ENCODE measurements around the gene BAG2.

BAG2 gene

DNA sequence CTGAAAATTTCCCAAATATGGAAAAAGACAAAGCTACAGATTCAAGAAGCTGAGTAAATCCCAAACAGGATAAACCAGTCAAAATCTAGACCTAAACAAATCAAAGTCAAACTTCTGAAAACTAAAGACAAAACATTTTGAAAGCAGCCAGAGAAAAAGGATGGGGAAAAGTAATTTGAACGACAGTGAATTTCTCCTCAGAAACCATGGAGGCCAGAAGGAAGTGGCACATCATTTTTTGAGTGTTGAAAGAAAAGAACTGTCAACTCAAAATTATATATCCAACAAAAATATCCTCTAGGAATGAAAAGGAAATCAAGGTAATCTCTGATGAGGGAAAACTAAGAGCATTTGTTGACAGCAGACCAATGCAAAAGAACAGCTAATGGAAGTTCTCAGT lies 43.1 kb downstream of the BAG2 start:
- no peak for DNase-seq (ENCODE audit: low read depth)
- H3K4me3 ChIP-seq (ENCODE audit: control insufficient read depth, low read depth, low read length) = no peak overlapping the region
- no peak for TF ChIP-seq CTCF (conservative IDR thresholded peaks at IDR 0.05; ENCODE audit: control insufficient read depth, insufficient read depth, low read depth, low read length)

- TF ChIP-seq CTCF (conservative IDR thresholded peaks at IDR 0.05; ENCODE audit: control insufficient read depth, insufficient read depth, low read depth, low read length) = no peak
- no peak overlapping the region for H3K4me3 ChIP-seq (ENCODE audit: control insufficient read depth, low read depth, low read length)
- peak; percentile 59 for DNase-seq (ENCODE audit: low read depth)
Measured at GRCh38 chr6:57216235-57217101, 44.3 kb downstream of the BAG2 start.

GRCh38 chr6:57217270-57217669 lies 45.1 kb downstream of the BAG2 start:
- DNase-seq (ENCODE audit: low read depth) = no peak
- no peak for TF ChIP-seq CTCF (conservative IDR thresholded peaks at IDR 0.05; ENCODE audit: control insufficient read depth, insufficient read depth, low read depth, low read length)
- no peak overlapping the region for H3K4me3 ChIP-seq (ENCODE audit: control insufficient read depth, low read depth, low read length)

DNA sequence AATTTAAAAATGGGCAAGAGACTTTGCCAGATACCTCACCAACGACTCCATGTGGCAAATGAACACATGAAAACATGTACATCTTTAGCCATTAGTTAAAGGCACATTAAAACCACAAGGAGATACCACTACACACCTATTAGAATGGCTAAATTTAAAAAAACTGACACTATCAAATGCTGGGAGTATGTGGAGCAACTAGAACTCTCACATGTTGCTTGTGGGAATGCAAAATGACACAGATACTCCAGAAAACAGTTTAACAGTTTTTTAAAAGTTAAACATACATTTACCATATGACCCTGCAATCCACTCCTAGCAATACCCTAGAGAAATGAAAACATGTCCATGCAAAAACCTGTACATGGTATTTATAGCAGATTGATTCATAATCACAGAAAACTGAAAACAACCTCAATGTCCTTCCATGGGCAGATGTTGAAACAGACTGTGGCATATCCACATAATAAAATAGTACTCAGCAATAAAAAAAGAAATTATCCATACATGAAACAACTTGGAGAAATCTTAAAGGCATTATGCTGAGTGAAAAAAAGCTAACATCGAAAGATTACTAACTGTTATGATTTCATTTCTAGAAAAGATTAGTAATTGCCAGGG lies 48.1 kb downstream of the BAG2 start:
- no peak for TF ChIP-seq CTCF (conservative IDR thresholded peaks at IDR 0.05; ENCODE audit: control insufficient read depth, insufficient read depth, low read depth, low read length)
- H3K4me3 ChIP-seq (ENCODE audit: control insufficient read depth, low read depth, low read length) = peak overlapping the region; percentile 92

GRCh38 chr6:57221191-57221935 lies 49.2 kb downstream of the BAG2 start:
- no peak for TF ChIP-seq CTCF (conservative IDR thresholded peaks at IDR 0.05; ENCODE audit: control insufficient read depth, insufficient read depth, low read depth, low read length)
- DNase-seq (ENCODE audit: low read depth) = peak; percentile 63
- H3K4me3 ChIP-seq (ENCODE audit: control insufficient read depth, low read depth, low read length) = peak overlapping the region; percentile 92

More for the DNA sequence above, 48.1 kb downstream of the BAG2 start:
- no peak for DNase-seq (ENCODE audit: low read depth)

DNA sequence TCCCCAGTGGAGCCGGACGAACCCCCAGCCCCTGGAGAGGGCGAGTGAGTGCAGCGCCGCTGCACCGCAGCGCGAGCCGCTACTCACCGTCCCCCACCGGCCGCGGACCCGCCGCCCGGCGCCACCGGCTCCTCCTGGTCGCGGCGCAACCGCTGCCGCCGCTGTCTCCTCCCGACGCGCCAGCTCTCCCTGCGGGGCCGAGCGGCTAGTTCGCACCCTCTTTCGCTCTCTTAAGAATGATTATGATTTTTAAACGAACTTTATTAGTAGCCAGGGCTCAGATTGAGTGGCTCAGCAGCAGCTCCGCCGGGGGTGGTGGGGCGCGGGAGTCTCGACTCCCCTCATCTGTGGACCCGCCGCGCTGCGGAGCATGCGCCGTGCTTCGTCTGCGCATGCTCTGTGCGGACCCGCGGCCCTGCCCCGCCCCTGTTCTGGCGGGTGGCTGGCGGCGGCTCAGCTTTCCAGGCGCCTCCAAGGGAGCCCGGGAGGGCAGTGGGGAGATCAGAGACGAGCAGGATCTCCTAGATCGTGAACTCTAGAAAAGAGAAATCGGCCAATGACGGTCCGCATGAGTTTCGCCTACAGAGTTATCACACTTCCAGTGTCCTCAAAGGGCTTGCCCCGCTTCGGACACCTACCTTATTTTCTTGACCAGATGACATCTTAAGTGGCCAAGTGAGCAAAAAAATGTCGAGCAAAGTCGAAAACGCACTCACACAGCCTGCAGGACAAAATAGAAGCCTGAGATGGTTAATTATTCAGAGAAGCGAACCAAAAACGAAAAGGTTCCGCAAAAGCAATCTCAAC lies 50.0 kb downstream of the BAG2 start, which contains the start of gene RAB23:
RAB23 (minus strand) TSS at position 372 of the 807 bp plus-strand sequence. CDS start 11,927 bp downstream, outside the sequence.
- DNase-seq (ENCODE audit: low read depth) = peak; percentile 74
- no peak for TF ChIP-seq CTCF (conservative IDR thresholded peaks at IDR 0.05; ENCODE audit: control insufficient read depth, insufficient read depth, low read depth, low read length)
- peak within 1 kb of the TSS; percentile 92 for H3K4me3 ChIP-seq (ENCODE audit: control insufficient read depth, low read depth, low read length)
